Mesenteric fat pad (tissue), 1 donor: ENCODE measurements around the gene UBE2F. TPM values are rescaled to one million over a fixed set of nuclear protein-coding genes. Genes with fewer than 3 reads are reported as not detected.
"Not testable (repeated sequence)": the region's sequence is repeated elsewhere in the genome, so short reads cannot be mapped to it uniquely, and the experiment has no call there.

ENCODE experiments used
- DNase-seq: peaks from one replicate; pipeline ENCODE4 v3.0.0-alpha.2; 2020; ENCODE audit warnings: low spot score
- total RNA-seq: library from RNA; stranded (reverse); fragmentation: NEBNext Ultra II Directional; extraction: Animal tissue kit (Norgen Biotek cat#: 25700); gene quantifications from one replicate; pipeline ENCODE4 v1.2.1, GENCODE V29; 2021
- donor health status: DM: yes; HTN: yes; CAD: no.

UBE2F gene
- total RNA-seq, 1 donor from 2014 or later: 58.8 TPM

DNA sequence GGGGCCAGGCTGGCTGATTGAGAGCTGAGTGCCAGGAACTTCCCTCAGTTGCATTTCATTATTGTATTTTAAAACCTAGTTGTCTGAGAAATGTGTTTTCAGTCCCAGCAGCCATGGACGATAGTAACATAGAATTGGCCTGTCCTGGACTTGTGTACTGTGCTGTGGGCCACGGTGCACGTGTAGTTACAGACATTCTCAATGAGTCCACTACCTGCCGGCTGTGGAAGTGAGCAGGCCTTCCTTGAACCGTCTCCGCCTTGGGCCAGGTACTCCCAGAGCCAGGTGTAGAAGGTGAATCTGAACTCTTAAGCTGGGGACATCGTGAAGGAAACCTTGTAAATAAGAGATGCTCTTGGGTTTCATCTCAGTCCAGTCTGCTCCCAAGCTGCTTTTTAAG is 47.0 kb downstream of the UBE2F start:
- DNase-seq: peak; percentile 62

DNA sequence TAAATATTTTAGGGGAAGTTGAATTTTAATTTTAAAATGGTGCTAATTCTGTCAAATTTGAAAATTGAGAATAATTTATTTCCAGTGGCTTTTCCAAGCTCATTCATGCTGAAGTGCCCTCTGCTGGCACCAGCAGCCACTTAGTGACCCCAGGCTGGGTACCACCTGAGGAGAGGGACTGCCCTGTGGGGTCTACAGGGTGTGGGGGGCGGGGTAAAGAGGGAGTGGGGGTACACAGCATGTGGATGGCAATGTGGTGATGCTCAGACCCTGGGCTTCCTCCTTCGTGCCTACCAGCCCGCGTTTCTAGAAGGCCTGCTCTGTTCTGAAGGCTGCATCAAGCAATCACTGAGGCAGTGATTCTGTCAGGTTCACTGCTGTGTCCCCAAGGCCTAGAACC is 48.9 kb downstream of the UBE2F start:
- DNase-seq: no peak

DNA sequence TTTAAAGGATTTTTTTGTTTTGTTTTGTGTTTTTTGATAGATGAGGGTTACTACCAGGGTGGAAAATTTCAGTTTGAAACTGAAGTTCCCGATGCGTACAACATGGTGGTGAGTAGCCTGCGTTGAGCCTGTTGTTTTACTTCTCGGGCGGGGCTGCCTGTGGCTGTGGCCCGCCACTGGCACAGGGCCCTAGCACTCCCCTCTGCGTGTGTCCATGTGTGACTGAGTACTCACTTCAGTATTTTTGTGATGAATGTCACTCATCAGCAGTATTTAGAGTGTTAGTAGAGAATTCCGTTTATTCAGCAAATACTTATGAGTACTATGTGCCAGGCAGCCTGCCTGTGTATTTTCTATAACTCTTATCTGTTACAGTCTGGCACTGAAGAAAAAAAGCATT is 49.7 kb downstream of the UBE2F start:
- DNase-seq: no peak

DNA sequence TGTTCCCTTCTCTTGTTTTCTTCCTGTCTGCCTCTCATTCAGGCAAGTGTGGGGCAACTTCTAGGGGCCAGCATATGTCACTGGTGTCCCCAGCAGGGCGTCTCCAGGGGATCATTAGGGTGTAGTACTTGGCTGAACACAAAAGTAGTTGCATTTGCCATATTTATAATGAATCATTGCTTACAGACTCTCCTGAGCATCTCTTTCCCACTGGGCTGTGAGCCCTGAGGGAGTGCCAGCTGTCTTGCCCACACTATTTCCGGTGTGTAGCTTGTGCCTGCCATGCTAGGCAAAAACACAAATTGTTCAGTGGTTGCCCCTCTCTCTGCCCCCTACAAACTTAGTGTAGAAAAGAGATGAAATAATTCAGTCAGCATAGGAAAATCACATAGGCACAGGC is 53.1 kb downstream of the UBE2F start:
- no peak for DNase-seq

DNA sequence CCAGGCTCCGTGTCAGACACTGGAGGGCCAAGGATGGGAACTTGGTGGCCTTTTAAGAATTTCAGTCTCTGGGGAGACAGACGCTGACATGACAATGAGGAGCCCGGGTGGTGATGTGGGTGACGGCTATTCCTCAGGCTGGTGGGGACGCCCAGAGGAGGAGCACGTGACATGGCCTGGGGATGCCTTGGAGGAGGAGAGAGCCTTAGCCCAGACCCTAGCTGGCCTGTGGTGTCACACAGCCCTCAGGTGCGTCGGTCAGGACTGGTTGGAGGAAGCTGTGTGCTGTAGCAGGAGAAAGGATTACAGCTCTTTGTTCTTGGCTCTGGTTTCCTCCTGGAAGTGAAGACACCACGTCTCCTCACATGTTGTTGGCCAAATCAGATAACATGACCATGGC is 54.0 kb downstream of the UBE2F start:
- no peak for DNase-seq

DNA sequence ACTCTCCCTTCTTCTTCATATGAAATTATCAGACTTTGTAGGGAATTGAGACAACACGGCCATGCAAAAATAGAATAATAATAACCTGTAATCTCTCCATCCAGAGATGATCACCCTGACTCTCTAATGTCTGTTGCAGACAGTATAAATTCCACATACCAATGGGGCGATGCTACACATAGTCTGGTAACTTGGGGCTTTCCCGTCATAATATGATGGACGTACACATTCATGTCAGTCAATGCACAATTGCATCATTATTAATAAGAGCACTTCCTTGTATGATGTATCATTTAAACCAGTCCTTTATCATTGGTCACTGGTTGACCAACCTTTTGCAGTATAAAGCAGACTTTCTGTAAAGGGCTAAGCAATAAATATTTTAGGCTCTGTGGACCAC is 54.5 kb downstream of the UBE2F start:
- DNase-seq: no peak

DNA sequence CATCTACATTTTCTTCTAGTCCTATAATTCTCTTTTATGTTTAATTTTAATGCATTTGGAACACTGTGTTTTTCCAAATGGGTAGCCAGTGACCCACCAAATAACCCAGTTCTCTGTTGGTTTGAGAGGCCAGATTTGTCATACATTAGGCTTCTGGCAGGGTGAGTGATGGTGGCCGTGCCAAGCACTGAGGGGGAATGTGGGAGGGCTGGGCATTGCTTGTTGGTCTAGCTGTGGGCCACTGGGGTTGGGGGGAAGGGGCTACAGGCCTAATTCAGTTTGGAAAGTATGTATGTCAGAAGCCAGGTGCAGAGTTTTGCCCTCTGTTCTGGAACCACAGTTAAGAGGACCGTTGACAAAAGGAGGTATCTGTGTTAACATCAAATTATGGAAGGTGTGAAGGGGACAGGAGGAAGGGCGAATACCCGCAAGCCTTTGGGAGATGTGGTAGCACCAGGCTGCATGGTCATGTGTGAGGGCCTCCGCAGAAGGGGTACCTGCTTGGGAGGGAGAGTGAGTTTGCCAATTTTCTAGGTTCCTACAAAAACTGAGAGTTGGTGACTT is 55.9 kb downstream of the UBE2F start:
- no peak for DNase-seq

DNA sequence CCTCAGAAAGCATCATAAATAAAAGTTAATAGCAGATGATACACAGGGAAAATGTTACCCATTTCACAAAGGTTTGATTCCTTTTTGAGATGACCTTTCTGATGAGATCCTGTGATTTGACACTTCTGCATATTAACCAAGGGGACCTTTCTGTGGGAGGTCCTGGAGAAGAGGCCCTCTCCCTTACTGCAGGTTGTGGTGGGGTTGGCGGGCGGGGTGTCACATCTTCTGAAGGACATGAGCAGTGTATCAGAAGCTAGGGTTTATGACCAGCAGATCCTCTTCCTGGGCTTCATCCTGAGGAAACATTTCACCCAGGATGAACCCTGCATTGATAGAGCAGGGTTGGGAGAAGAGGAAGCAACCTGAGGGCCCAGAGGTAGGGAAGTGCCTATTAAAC is 56.8 kb downstream of the UBE2F start:
- DNase-seq: no peak

DNA sequence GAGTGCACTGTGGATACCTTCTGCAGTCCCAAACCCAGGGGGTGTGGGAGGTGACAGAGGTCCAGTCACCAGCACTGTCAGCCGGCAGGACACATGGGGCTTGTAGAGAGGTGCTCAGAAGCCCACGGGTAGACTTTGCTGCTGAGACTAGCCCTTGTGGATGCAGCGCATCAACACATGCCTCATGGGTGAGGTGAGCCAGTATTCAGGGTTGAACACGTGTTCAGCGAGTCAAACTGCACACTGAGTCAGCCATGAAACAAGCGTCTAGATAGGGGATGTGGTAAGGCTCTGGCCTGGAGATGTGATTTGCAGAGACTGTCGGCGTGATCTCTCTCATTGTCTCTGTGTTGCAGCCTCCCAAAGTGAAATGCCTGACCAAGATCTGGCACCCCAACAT is 58.2 kb downstream of the UBE2F start:
- DNase-seq: no peak

DNA sequence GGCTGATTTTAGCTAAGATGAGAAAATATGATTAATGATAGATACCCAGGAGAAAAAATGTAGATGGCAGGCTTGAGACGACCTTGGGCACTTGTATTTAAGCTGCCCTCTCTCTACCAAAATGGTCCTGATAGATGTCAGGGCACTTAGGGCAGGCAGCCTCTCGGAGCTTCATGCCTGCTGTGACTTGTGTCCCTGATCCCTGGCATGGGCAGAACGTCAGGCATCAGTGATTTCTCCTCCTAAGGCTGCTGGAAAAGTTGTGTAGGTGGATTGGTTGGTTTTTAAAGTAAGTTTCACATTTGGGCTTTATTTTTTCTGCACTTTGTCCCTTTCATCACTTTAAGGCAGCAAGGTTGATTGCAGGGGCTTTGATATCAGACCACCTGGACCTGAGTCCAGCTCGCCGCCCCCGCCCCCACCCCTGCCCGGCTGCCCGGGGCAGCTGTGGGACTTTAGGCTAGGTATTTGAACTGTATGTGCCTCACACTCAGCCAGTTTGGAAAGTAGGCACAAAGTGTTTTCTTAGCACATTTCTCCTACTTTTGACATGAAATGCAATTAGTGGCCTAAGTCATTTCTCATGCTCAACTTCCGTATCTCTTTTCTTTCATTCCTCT is 59.0 kb downstream of the UBE2F start:
- DNase-seq: no peak

DNA sequence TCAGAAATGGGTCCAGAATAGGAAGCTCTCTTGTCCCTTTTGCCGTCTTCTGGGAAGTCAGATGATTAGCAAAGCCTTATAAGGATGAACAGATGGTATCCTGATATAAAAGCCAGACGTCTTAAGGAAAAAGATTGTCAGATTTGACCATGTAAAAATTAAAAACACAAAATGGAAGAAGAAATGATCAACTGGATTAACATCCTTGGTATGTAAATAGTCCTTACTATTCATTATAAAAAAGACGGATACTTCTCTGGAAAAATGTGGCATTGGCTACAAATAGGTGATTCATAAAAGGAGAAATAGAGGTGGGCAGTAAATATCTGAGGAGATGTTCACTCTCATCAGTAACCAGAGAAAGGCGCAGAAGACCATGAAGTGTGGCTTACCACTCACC is 60.2 kb downstream of the UBE2F start:
- no peak for DNase-seq

DNA sequence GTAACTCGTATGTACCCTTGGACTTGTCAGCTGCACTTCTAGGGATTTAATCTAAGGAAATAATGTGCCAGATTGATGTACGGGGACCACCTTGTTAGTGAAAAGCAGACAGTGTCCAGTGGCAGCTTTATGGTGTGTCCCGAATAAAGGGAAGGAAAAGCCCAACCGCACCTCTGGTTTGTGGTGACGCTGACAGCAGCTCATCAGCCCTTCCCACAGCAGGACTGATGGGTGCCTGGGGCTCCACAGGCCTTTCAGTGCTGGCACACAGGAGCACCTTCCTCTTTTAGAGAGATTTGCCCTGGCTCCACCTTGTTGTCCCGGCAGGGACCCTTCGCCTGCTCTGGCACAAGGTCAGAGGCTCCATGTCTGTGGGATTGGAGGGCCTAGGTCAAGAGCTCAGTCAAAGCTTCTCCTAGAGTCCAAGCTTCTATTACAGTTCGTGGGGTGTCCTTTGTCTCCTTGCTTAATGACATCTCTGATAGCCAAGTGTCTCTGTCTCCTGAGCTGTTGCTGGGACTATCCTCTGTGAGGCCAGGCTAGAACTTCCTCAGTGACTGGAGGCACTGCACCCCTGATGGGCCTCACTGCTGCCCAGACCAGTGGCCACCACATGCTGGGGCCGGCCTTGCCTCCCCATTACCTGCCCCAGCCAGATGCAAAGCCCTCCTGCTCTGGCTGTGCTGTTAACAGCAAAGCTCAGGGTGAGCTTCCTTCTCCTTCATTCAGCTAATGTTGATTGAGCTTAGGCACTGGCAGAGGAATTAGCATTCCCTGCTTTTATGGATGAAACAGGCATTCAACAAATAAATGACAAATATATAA is 61.0 kb downstream of the UBE2F start:
- DNase-seq: no peak

DNA sequence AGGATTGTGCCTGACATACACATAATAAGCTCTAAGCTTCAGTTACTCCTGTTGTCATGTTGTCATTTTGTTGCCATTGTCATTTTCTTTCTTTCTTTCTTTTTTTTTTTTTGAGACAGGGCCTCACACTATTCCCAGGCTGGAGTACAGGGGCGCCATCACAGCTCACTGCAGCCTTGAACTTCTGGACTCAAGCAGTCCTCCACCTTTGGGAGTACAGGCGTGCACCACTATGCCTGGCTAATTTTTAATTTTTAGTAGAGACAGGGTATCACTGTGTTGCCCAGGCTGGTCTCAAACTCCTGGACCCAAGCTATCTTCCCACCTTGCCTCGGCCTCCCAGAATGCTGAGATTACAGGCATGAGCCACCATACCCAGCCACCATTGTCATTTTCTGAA is 63.0 kb downstream of the UBE2F start:
- DNase-seq: no peak

DNA sequence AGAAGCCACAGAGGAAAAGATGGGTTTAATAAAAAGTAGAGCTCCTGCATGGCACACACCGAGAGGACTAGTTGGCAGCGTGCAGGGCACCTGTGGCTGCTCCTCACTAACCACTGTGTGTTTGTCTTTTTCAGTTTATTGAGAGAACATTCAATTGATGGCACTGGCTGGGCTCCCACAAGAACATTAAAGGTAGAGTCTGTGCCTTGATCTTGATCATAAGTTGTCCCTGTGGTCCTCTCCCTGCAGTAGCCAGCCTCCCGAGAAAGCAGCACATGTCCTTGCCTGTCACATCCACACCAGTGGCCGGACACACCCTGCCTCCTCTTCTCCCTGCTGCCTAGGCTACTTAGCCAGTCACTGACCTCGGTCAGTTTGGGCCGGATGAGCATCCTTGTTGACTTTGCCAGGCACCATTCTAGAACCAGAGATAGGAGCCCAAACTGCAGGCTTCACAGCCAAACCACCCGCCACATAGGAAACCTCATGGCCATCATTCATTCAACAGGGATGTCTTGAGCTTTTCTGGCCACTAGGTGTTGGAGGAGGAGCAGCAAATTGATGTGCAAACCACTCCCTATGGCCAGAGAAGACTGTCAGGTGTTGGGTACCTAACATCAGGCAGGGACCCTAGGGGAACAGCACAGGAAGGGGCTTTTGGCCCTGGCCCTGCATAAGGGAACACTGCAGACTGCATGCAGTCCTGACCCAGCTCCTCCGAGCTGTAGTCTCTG is 63.8 kb downstream of the UBE2F start:
- no peak for DNase-seq

DNA sequence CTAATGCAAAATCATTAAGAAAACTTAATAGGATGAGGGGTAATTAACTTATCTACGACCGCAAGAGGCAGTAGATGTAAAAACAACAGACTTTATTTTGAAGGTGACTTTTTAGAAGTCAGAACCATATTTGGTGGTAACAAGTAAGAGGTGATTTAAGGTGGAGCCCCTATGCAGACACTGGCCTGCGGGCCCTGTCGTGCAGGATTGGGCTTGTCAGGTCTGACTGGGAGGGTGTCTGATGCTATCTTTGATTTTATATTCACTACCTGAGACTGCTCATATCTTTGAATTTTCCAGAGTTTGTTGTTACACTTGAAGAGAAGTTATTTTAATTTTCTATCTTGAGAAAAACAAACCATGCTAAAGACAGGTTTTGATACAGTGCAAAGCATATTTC is 64.9 kb downstream of the UBE2F start:
- DNase-seq: no peak

DNA sequence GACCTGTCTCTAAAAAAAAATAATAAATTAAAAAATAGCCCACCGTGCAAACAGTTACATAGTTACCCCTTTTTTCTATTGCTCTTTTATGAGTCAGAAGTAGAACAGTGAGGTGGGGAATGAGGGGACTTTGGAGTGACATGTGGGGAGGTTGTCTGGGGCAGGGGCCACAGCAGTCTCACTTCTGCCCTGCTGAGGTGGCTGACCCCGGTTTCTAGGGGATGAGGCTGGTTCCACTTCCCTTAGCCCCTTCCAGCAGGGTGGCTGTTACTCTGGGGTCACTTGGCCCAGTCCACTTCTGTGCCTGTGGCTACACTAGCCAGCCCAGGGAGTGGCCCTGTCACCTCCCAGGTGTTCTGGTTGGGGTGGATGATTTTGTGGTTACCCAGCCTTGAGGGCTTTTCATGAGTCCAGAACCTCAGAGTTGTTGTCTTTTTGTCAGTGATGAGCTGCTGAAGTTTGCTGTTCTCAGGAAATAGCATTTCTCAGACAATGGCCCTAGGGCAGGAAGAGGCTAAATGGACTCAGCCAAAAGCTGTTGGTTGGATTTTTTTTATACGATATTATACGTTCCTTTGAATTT is 66.0 kb downstream of the UBE2F start:
- DNase-seq: no peak

DNA sequence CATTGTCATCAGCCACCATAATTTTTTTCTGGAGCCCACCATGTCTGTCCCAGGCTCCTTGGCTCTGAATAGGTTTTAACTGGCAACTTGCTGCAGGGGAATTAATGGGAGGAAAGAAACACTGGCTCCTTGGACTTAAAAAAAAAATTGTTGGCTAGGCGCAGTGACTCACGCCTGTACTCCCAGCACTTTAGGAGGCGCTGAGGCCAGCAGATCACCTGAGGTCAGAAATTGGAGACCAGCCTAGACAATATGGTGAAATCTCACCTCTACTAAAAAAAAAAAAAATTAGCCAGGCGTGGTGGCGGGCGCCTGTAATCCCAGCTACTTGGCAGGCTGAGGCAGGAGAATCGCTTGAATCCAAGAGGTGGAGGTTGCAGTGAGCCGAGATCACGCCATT is 67.2 kb downstream of the UBE2F start:
- DNase-seq: not testable (repeated sequence)

DNA sequence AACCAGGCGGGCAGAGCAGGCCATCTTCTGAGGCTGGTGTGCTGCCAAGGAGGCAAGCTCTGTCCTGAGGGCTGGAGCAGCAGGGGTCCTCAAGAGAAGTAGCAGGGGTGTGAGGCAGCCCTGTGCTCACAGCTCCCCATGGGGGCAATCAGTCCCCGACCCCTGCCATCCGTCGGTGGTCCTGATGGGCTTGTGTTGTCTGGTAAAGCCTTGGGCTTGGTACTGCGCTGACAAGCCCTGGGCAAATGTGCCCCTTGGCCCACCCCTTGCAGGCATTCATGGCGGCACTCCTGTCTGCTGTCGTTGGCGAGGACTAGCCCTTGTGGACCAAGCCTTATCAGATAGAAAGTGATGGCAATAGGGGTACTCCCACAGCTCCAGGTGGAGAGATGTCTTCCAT is 71.4 kb downstream of the UBE2F start:
- no peak for DNase-seq

DNA sequence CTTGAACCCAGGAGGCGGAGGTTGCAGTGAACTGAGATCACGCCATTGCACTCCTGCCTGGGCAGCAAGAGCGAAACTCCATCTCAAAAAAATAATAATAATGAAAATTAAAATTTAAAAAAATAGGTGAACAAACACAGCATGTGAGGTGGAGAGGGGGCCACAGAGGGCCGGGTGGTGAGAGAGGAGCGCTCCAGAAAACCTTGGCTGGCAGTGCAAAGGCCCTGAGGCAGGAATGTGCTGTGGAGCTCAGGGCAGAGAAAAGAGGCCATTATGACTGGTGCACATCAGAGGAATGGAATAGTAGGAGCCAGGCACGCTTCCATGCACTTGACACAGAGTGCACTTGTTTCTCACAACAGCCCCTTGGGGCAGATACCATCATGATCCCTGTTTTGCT is 72.3 kb downstream of the UBE2F start:
- no peak for DNase-seq

DNA sequence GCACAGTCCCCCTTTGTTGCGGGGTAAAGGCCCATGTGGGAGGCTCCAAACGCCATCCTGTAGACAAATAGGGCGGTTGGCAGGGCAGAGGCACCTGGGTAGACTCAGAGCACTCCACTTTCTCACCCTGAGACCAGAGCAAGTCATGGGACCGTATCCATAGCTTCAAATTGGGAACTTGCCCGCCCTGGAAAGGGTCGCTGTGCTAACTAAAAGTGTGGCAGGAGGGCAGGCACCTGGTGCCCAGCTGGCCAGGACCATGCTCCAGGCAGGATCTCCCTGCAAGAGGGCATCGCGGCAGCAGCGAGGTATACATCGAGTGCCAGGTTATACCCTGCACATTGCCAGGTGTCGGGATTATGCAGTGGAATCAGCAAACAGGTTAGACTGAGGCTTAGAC is 73.2 kb downstream of the UBE2F start:
- no peak for DNase-seq

DNA sequence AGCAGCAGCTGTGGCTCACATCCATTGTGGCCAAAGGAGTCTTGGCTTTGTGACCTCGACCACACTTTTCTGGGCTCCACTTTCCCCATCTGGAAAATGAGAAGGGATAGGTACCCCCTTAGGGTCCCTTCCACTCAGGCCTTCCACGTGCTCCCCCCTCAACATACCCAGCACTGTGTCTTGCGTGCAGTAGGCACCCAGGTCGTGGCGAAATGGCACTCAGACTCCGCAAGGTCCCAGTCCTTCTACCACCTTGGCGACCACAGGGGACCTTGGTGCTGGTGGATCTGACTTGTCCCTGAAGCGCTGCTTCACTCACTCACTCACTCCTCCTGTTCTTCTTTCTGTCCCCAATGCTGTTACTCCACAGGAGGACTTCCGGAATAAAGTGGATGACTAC is 74.1 kb downstream of the UBE2F start:
- DNase-seq: no peak

DNA sequence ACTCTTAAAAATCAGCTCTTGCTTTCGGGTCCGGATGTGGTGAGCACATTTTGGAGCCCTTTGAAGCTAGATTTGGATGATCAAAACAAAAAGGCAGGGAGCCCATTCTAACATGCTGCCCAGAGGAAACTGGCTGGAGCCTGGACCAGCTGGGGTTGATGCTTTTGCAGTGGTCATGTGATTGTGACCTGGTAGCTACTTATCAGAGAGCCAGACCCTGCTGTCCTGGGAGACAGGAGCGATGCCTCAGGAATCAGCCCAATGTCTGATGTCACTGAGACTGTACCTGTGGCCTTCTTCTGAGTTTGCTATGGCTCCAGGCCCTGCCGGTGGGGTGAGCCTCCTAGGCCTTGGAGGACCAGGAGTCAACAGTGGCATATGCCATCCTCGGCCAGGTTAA is 75.3 kb downstream of the UBE2F start:
- DNase-seq: no peak
